Measurements from ENCODE around the gene THY1.
"Not testable (repeated sequence)": the region's sequence is repeated elsewhere in the genome, so short reads cannot be mapped to it uniquely, and the experiment has no call there.

THY1 gene

GRCh38 chr11:119445850-119446249 is 22.9 kb upstream of the THY1 start:
- DNase-seq (ENCODE audit: low read depth), result no peak

GRCh38 chr11:119445379-119445778 is 22.4 kb upstream of the THY1 start:
- no peak for DNase-seq (ENCODE audit: low read depth)

DNA sequence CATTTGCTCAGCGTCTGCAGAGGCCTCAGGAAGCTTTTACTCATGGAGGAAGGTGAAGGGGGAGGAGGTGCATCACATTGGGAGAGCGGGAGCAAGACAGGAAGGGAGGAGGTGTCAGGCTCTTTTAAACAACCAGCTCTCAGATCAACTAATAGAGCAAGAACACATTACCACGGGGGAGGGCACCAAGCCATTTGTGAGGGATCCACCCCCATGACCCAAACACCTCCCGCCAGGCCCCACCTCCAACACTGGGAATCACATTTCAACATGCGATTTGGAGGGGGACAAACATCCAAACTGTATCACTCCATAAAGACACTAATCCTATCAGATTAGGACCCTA is 18.9 kb upstream of the THY1 start:
- no peak for DNase-seq (ENCODE audit: low read depth)

- DNase-seq (ENCODE audit: low read depth), result no peak
Observed at GRCh38 chr11:119438599-119438998, 15.6 kb upstream of the THY1 start.

- DNase-seq (ENCODE audit: low read depth), result not testable (repeated sequence)
Observed at GRCh38 chr11:119437521-119437920, 14.5 kb upstream of the THY1 start.

DNA sequence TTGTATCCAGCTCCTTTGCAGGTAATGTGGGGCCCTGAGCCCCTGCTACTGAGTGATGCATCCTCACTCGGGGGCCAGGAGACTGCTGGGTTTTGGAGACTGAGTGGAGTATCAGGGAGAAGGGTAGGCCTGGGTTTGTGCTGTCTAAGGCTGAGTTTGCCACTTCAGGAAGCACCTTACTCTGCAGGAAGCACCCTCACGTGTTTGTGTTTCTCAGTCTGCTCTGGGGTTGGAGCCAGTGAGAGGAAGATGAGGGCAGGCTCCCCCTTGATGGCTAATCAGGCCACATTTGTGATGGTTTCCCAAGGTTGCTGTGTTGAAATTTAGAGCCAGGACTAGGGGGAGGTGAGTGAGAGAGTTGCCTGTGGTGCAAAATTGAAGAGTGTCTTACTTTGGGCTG is 13.7 kb upstream of the THY1 start:
- no peak for DNase-seq (ENCODE audit: low read depth)

DNA sequence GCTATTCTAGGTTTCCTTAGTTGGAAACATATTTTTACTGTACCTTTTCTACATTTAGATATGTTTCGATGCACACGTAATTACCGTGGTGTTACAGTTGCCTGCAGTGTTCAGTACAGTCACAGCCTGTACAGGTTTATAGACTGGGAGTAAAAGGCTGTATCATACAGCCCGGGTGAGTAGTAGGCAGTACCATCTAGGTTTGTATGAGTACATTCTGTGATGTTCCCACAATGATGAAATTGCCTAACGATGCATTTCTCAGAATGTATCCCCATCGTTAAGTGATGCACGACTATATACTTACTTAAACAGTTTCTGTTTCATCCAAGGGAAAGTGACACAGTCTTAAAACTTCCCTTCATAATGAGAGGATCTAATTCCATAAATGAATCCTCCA is 13.1 kb upstream of the THY1 start:
- DNase-seq (ENCODE audit: low read depth), result no peak

GRCh38 chr11:119434591-119435330 is 11.8 kb upstream of the THY1 start:
- no peak for DNase-seq (ENCODE audit: low read depth)

DNA sequence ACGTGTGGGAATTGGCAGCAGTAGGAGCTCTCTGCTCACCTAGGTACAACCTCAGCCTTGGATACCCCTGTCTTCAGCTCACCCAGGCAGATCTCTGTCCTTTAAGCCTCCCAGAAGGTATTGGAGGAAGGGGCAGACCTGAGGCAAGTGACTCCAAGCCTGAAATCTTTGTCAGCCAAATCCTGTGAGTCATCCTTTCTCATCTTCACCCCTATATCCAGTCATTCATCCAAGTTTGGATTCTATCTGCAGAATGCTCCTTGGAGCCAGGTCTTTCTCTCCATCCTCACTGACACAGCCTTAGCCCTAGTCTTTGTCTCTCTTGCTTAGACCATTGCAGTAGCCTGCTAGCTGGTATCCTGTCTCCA is 10.4 kb upstream of the THY1 start:
- DNase-seq (ENCODE audit: low read depth), result no peak

DNA sequence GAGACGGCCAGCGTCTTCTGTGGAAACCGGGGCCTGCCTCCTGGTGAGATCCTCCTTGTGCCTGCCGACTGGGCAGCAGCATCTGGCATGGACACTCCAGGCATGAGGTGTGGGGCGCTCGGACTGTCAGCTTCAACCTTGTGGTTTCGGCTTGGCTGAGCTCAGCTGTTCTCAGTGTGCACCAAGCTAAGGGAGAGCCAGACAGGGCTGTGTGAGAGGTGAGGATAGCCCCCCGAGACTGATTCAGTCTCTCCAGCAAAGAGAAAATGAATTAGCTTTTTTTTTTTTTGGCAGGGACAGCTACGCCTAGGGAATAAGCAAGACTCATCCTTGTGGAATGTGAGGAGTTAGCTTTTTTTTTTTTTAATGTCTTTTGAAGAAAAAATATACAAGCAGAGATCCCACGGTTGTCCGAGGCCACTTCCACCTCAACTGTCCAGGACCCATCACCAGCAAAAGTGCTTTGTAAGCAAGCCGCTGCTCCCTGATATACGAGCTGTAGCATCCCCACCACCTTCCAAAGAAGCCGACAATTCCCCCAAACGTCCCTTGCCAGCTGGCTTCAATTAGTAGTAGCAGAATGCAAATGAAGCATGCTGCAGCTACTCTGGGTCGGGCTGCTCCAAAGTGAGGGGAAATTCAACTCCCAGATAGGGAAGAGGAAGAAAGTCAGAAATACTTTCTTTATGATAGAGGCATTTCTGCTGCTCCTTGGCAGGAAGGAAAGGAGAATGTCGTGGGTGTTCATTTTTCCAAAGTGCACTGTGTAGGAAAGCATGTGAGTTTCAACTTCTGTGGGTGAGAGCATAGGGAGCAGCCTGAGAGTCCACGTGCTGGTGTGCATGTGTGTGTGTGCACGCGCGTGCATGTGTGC is 9.7 kb upstream of the THY1 start:
- DNase-seq (ENCODE audit: low read depth), result no peak

GRCh38 chr11:119431523-119431922 is 8.6 kb upstream of the THY1 start:
- no peak for DNase-seq (ENCODE audit: low read depth)

- DNase-seq (ENCODE audit: low read depth), result no peak
Observed at GRCh38 chr11:119427279-119427678, 4.3 kb upstream of the THY1 start.

- no peak for DNase-seq (ENCODE audit: low read depth)
Observed at GRCh38 chr11:119426142-119426541, 3.2 kb upstream of the THY1 start.

DNA sequence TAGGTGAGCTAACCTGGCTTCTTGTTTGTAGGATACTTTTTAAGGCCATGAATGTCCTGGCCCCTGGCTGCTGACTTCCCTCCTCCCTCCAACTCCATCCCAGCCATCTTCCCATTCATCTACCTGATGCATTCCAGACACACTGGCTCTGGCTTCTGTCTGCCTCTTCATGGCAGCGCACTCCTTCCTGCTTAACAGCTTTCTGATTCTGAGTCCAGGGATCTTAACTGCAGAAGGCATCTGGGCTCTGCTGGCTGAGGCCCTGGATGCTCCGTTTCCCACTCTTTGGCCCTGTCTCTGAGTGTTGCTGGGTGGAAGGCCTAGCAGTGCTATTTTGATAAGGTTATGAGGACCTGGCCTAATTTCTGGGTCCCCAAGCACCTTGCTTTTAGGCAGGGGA is 1.8 kb upstream of the THY1 start:
- no peak for DNase-seq (ENCODE audit: low read depth)

- DNase-seq (ENCODE audit: low read depth), result no peak
Observed at GRCh38 chr11:119424276-119424675, 1.3 kb upstream of the THY1 start.

GRCh38 chr11:119423509-119424254 is 710 bp upstream of the THY1 start:
- DNase-seq (ENCODE audit: low read depth), result no peak

- DNase-seq (ENCODE audit: low read depth), result no peak
Observed at GRCh38 chr11:119421941-119422808, 797 bp downstream of the THY1 start.

DNA sequence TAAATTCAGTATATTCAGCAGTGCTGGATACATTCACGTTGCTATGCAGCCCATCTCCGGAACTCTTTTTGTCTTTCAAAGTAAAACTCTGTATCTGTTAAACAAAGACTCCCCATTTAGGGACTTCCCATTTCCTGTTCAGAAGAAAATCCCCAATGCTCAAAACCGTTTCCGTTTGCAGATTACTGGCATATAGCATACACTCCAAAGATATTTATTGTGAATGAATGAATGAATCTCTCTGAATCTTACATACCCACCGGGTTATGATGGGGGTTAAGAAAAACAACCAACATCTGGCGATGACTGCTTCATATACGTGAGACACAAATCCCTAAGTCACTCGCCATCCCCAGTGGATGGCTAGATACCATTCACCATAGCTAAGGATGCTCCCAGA is 1.6 kb downstream of the THY1 start:
- no peak for DNase-seq (ENCODE audit: low read depth)

DNA sequence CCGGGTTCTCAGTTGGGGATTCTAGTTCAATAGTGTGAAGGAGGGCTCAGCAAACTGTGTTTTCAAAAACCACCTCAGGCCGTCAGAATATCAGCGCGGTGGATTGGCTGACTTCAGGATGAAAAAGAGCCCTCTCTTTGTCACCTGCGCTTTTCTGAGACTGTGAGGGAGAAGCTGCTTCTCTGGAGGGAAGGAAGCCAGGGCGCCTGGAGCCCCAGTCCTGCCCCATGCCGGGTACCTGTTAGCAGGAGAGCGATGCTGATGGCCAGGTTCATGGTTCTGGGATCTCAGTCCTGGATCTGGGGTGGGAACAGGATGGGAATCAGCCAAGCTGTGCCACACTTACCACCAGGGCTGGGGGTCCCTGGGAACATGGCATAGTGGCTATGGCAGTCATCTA is 2.3 kb downstream of the THY1 start:
- DNase-seq (ENCODE audit: low read depth), result no peak

GRCh38 chr11:119419834-119420492 is 3.0 kb downstream of the THY1 start:
- no peak for DNase-seq (ENCODE audit: low read depth)

DNA sequence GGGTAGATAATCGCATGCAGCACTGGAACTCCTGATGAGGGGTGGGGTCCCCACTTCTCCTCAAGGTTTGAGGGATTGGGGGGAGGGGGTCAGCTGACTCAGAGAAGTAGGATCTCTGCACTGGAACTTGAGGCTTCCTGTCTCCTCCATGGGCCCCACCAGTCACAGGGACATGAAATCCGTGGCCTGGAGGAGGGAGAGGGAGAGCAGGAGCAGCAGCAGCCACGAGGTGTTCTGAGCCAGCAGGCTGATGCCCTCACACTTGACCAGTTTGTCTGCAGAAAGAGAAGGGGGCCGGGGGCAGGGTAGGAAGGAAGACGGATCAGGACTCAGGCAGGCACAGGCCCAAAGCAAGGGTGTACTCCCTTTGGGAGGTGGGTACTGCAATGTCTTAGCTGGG is 3.7 kb downstream of the THY1 start:
- no peak for DNase-seq (ENCODE audit: low read depth)

Measured in activated T-helper 1 cell treated with Interleukin-2 at 50 U/mL for 16 hours (primary cell).